IPS-18a (cell line): ENCODE measurements around the gene PTPRG.

ENCODE experiments used
- H3K27ac ChIP-seq: one replicate; pipeline ENCODE4 v1.5.1; 2013; ENCODE audit warnings: low read length
- H3K27me3 ChIP-seq: one replicate; pipeline ENCODE4 v1.6.1; 2013; ENCODE audit warnings: mild to moderate bottlenecking, low read length; ENCODE audit not compliant: control insufficient read depth, insufficient read depth
- H3K36me3 ChIP-seq: one replicate; pipeline ENCODE4 v1.6.1; 2013; ENCODE audit warnings: low read depth, low read length; ENCODE audit not compliant: control insufficient read depth
- H3K4me1 ChIP-seq: one replicate; pipeline ENCODE4 v1.6.1; 2013; ENCODE audit warnings: low read depth, low read length; ENCODE audit not compliant: control insufficient read depth
- H3K4me3 ChIP-seq: one replicate; pipeline ENCODE4 v1.5.1; 2013; ENCODE audit warnings: low read length
- H3K9ac ChIP-seq: one replicate; pipeline ENCODE4 v1.6.1; 2013; ENCODE audit warnings: mild to moderate bottlenecking, low read length, moderate library complexity
- H3K9me3 ChIP-seq: one replicate; pipeline ENCODE4 v1.6.1; 2013; ENCODE audit warnings: low read depth, low read length; ENCODE audit not compliant: control insufficient read depth

PTPRG gene

DNA sequence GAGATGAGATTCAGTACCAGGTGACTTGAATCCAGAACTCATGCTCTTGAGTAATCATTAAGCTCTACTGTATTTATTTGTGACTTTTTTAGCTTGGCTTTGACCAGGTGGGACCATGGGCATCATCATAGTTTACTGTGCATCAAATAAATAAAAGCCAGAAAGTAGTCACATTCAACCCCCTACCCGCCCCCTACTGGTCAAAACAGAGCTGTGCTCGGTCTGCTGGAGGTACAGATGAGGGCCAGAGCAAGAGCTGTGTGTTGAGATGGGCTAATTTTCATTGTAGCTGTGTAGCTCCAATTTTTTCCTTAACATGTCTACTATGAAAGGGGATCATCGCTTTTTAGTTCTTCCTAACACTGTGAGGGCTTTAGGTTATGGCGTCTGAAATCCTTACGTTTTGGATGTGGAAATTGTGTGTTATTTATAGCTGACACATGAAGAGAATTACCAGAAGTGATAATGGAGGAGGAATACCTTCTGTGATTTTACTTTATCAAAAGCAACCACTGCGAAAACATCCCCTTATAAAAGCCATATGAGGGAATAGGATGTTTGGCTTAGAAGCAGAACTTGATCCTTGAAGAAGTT, 375.1 kb downstream of the PTPRG start:
- Histone ChIP-seq H3K27me3 (no peaks in the 10 kb centered on the region), H3K9me3 (no peaks in the 10 kb centered on the region), H3K36me3 (no peaks in the 10 kb centered on the region), H3K4me1 (peaks cover 18% of the 10 kb centered on the region), H3K4me3 (no peak overlapping the region), H3K9ac (no peak overlapping the region), H3K27ac (no peak overlapping the region)

DNA sequence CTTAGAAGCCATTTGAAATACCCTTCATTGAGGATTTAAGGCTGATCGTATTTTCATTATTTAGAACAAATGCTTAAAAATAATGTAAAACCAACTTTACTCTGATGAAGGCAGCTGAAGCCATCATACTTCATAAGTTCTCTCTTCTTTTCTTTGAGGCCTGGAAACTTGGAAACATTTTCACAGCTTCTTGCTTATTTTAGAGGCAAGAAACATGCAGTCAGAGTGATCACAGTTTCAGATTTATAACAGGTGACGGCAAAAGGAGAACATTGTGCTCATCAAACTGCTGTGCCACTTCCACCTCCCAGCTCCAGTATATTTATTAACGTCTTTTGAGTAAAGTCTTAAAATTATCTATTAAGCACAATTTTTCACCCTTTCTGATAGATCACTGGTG, 376.1 kb downstream of the PTPRG start:
- Histone ChIP-seq H3K4me3 (no peak overlapping the region), H3K4me1 (peaks cover 18% of the 10 kb centered on the region), H3K9ac (no peak overlapping the region), H3K27ac (no peak overlapping the region), H3K27me3 (no peaks in the 10 kb centered on the region), H3K9me3 (no peaks in the 10 kb centered on the region), H3K36me3 (no peaks in the 10 kb centered on the region)

DNA sequence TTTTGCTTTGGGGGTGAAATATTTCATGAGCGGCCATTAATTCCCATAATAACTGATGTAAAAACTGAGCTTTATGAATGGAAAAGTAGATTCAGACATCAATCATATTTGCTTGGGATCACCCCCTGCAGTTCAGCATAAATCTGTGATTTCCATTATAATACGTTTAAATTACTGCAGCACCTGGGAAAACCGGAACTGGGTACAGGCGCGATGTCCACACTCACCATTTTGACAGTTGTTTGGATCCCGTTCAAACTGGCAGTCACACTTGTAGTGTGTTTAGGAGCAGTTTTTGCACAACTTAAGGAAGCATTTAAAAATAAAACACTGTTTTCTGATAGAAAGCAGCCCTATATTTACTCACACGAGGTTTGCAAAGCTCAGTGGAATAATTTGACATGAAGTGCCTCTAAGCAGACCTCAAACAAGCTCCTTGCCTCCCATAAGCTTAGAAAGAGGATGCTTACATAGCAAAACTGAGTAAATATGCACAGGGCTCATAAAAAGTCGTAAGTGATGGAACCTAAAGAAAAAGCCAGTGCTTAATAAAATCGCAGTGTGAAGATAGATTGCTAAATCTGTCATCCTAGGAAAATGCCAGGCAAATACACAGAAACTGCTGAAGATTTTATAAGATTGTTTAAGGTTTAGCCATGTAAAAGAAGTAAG, 377.6 kb downstream of the PTPRG start:
- no peak overlapping the region for H3K27ac ChIP-seq
- H3K4me3 ChIP-seq, result no peak overlapping the region
- H3K36me3 ChIP-seq, result no peaks in the 10 kb centered on the region
- H3K9me3 ChIP-seq, result no peaks in the 10 kb centered on the region
- no peak overlapping the region for H3K9ac ChIP-seq
- H3K27me3 ChIP-seq, result no peaks in the 10 kb centered on the region
- peaks cover 23% of the 10 kb centered on the region for H3K4me1 ChIP-seq

DNA sequence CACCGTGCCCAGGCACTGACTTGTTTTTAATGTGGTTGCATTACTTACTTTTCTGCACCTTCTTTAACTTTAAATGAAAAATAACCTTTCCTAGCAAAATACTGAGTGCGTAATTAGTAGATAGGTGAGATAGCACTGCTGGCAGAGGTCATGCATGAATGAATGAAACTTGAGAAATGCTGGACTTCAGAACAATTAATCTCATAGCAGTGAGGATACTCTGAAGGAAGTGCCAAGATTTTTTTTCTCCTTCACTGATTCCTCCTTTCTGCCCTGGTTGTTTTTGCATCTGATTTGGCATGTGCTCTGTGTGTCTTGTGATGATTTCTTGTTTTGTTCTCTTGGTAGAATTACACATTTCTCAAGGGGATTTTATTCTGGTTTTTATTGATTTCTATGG, 378.9 kb downstream of the PTPRG start:
- H3K4me3 ChIP-seq, result no peak overlapping the region
- no peaks in the 10 kb centered on the region for H3K36me3 ChIP-seq
- no peaks in the 10 kb centered on the region for H3K27me3 ChIP-seq
- H3K4me1 ChIP-seq, result peaks cover 27% of the 10 kb centered on the region
- no peaks in the 10 kb centered on the region for H3K9me3 ChIP-seq
- H3K27ac ChIP-seq, result no peak overlapping the region
- H3K9ac ChIP-seq, result no peak overlapping the region

DNA sequence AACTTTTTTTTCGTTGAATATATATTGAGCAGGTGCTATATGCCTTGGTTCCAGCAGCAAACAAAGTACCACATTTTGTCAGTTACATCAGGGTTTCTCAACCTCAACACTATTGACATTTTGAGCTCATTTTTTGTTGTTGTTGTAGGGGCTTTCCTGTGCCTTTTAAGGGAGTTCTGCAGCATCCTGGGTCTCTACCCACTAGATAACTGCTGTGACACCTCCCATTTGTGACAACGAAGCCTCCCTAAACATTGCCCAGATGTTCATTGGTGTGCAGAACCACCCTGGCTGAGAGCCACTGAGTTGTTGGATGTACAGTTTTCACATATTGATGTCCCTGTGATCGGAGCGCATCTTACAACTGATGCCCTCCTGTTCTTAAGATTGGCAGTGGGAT, 382.6 kb downstream of the PTPRG start:
- Histone ChIP-seq H3K27ac (no peak overlapping the region), H3K4me1 (peaks cover 44% of the 10 kb centered on the region), H3K9me3 (no peaks in the 10 kb centered on the region), H3K9ac (no peak overlapping the region), H3K36me3 (no peaks in the 10 kb centered on the region), H3K4me3 (no peak overlapping the region), H3K27me3 (no peaks in the 10 kb centered on the region)

DNA sequence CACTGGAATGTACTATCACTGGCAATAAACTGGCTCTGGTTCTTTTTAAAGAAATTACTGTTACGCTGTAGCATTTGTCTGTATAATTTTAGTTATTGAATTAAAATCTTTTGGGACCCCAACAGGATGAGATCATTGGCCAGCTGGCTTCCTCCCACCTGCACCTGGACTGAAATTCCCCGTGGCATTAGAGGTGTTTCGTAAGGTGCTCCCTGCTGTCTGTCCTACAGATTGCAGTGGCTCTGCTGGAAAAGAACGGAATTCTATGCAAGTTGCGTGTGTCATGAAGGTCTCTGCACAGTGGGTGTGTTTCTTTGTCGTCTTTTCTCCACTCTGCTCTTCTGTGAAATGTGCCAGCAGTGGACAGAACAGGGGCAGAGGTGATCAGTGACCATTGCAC, 383.4 kb downstream of the PTPRG start:
- Histone ChIP-seq H3K27me3 (no peaks in the 10 kb centered on the region), H3K9me3 (no peaks in the 10 kb centered on the region), H3K36me3 (no peaks in the 10 kb centered on the region), H3K9ac (no peak overlapping the region), H3K4me1 (peaks cover 44% of the 10 kb centered on the region), H3K27ac (peak overlapping the region; percentile 38), H3K4me3 (no peak overlapping the region)

DNA sequence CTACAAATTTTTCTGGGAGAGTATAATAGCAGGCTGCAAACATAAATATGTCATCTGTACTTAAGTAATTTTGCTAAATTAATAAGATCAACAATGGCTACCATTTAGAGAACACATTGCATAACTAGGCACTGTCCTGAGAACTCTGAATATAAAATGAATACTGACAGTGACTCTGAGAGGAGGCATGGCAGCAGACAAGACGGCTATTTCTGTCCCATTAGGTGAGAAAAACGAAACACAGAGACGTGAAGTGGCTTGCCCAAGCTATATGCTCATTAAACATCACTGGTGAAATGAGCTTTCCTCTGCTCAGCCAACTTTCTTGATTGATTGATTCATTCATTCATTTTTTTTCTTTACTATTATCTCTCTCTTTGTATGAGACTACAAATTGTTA, 384.3 kb downstream of the PTPRG start:
- H3K27ac ChIP-seq, result no peak overlapping the region
- no peaks in the 10 kb centered on the region for H3K36me3 ChIP-seq
- no peak overlapping the region for H3K9ac ChIP-seq
- H3K4me3 ChIP-seq, result no peak overlapping the region
- no peaks in the 10 kb centered on the region for H3K9me3 ChIP-seq
- no peaks in the 10 kb centered on the region for H3K27me3 ChIP-seq
- peaks cover 53% of the 10 kb centered on the region for H3K4me1 ChIP-seq

DNA sequence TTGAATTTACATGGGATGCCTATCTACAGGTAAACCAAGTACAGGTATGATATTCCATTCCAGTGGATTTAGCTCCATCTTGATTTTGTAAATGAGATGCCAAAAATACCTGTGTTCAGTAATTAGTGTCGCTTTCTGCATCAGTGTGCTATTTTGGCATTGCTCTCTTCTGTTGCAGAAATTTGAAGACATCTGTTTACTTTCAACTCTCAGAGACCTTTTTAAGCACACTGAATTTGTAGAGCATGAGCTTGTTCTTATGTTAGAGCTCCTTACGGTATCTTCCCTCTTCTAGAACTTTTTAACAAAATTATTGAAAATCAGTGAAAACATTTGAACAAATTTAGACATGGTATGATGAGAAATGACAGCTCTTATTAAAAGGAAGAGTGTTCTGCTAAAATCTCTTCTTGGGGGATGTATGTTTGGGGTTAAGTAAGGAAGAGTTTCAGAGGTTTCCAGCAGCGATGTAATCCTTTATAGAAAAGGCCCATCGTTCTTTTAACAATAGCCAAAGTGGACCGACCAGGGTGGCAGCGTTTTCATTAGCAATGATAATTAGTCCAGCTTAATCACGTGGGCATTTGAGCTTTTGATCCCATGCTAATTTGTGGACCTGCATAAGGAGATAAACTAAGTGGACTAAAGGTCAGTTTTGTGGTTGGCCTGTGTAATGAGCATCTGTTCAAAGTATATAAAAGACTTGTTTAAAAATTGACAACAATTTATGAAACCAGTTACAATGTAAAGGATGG, 385.4 kb downstream of the PTPRG start:
- Histone ChIP-seq H3K36me3 (no peaks in the 10 kb centered on the region), H3K27ac (peak overlapping the region; percentile 55), H3K9ac (no peak overlapping the region), H3K27me3 (no peaks in the 10 kb centered on the region), H3K4me3 (peak overlapping the region; percentile 39), H3K4me1 (peaks cover 59% of the 10 kb centered on the region), H3K9me3 (no peaks in the 10 kb centered on the region)

DNA sequence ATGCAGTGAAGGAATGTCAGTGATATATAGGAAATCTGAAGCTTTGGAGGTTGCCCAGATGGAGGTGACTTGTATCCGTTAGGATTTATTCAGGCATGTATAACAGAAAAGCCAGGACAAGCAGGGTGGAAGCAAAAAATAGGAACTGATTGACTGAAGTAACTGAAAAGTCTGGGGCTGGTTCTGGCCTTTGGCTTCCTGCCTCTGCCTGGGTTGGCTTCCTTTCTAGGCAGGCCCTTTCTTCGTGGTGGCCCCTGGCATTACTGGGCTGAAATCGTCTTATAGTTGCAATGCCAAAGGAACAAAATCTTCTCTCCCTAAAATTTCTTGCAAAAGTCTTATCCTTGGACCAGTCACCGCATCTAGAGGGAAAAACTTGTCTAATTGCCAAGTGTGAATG, 386.1 kb downstream of the PTPRG start:
- peak overlapping the region; percentile 39 for H3K4me3 ChIP-seq
- H3K27ac ChIP-seq, result no peak overlapping the region
- no peaks in the 10 kb centered on the region for H3K9me3 ChIP-seq
- no peak overlapping the region for H3K9ac ChIP-seq
- H3K4me1 ChIP-seq, result peaks cover 64% of the 10 kb centered on the region
- no peaks in the 10 kb centered on the region for H3K27me3 ChIP-seq
- H3K36me3 ChIP-seq, result no peaks in the 10 kb centered on the region

DNA sequence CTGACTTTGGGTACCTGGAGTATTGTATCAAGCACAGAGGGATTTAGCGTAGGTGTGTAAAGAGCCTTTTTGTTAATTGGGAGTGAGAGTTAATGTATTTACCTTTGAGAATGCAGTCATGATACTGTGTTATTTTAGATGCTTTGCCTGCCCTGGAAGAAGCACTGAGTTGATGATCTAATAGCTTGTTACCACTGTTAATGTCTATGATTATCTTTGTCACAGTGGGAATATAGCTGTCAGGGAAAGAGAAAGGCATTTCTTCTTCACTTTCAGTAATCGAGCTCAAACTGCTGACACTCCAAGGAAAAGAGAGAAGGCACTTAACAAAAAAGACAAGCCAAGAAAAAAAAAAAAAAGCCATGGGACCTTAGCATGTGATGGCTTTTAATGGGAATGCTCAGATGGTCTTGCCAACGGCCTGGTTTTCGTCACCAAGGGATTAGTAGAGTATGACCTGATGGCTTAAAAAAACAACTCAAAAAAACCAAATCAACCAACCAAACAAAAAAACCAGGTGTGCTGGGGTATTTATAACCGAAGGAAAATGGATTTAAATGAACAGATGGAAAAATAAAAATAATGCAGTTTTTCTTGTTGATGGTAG, 387.4 kb downstream of the PTPRG start:
- Histone ChIP-seq H3K27ac (no peak overlapping the region), H3K36me3 (no peaks in the 10 kb centered on the region), H3K9me3 (no peaks in the 10 kb centered on the region), H3K9ac (no peak overlapping the region), H3K4me3 (no peak overlapping the region), H3K27me3 (no peaks in the 10 kb centered on the region), H3K4me1 (peaks cover 74% of the 10 kb centered on the region)

DNA sequence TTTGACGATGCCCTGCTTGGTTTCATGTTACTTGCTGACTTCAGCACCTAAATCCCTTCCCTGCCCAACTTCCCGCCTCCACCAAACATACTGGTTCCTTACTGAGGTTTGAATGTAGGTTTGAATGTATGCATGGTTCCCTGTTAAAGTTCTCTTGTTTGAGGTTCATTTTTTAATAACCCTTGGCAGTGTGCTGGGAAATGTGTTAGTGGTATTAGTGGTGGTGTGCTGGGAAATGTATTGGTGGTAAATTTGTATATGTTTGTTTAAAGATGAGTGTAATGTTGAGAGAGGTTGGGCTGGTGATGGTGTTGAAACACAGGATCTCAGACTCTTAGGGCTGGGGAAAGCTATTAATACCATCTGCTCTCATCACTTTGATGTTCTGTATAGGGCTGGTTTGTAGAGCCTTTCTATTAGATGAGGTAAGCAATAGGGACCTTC, 392.7 kb downstream of the PTPRG start:
- Histone ChIP-seq H3K36me3 (no peaks in the 10 kb centered on the region), H3K9ac (no peak overlapping the region), H3K27ac (no peak overlapping the region), H3K27me3 (no peaks in the 10 kb centered on the region), H3K4me1 (peaks cover 58% of the 10 kb centered on the region), H3K4me3 (no peak overlapping the region), H3K9me3 (no peaks in the 10 kb centered on the region)
